GM12878 (cell line): ENCODE data around the gene COQ6.

ENCODE experiments used
- BMI1 ChIP-seq: fragments of 450-650 bp; IDR thresholded peaks from 2 replicates; pipeline ENCODE4 v1.6.1; 2016; ENCODE audit warnings: mild to moderate bottlenecking, moderate library complexity, borderline replicate concordance
- CEBPZ ChIP-seq: fragments of 150-350 bp; IDR thresholded peaks from 2 replicates; pipeline ENCODE4 v1.6.1; 2016; ENCODE audit warnings: low read depth, low read length
- CHD1 ChIP-seq: IDR thresholded peaks from 2 replicates; pipeline ENCODE4 v1.6.1; 2012; ENCODE audit warnings: low read depth, low read length, improper control_type of control experiment
- CTCF ChIP-seq, 3 experiments: IDR thresholded peaks in 2 of 3; conservative IDR thresholded peaks in 1 of 3; 2 replicates each; pipeline ENCODE4 v1.5.1; 2011; ENCODE audit warnings: low read depth in 3 of 3, low read length in 3 of 3, mild to moderate bottlenecking in 3 of 3, control low read depth in 2 of 3, moderate library complexity in 2 of 3, inconsistent platforms in 1 of 3, mixed read lengths in 1 of 3; ENCODE audit not compliant: control insufficient read depth in 2 of 3, insufficient read depth in 1 of 3; ENCODE audit errors: extremely low read depth in 1 of 3
- EP300 ChIP-seq, 2 experiments: fragments of 150-350 bp in 1 of 2; IDR thresholded peaks; 2 replicates each; pipeline ENCODE4 v1.6.1; 2011 to 2012; ENCODE audit warnings: low read depth in 2 of 2, low read length in 2 of 2, borderline replicate concordance in 1 of 2, improper control_type of control experiment in 1 of 2, inconsistent platforms in 1 of 2; ENCODE audit not compliant: control insufficient read depth in 1 of 2
- ESRRA ChIP-seq: IDR thresholded peaks from 2 replicates; pipeline ENCODE4 v1.6.1; 2012; ENCODE audit warnings: mild to moderate bottlenecking, low read length, improper control_type of control experiment
- EZH2 ChIP-seq: IDR thresholded peaks from 2 replicates; pipeline ENCODE4 v1.6.1; 2012; ENCODE audit warnings: low read depth, mild to moderate bottlenecking, control low read depth, inconsistent platforms, low read length, borderline replicate concordance; ENCODE audit not compliant: control insufficient read depth
- FOXM1 ChIP-seq: IDR thresholded peaks from 2 replicates; pipeline ENCODE4 v1.6.1; 2012; ENCODE audit warnings: low read depth, mild to moderate bottlenecking, inconsistent platforms, low read length, moderate library complexity
- NR2C2 ChIP-seq: IDR thresholded peaks from 2 replicates; pipeline ENCODE4 v1.6.1; 2011; ENCODE audit warnings: borderline replicate concordance, low read depth; ENCODE audit not compliant: control insufficient read depth, insufficient read length
- POLR2A ChIP-seq: IDR thresholded peaks from 2 replicates; pipeline ENCODE4 v1.6.1; 2011; ENCODE audit warnings: low read depth, mild to moderate bottlenecking, low read length
- REST ChIP-seq: IDR thresholded peaks from 2 replicates; pipeline ENCODE4 v1.6.1; 2012; ENCODE audit warnings: mild to moderate bottlenecking, low read depth, low read length
- RFX5 ChIP-seq: IDR thresholded peaks from 2 replicates; pipeline ENCODE4 v1.6.1; 2011; ENCODE audit warnings: low read depth, low read length, improper control_type of control experiment
- SKIL ChIP-seq: fragments of 450-650 bp; IDR thresholded peaks from 2 replicates; pipeline ENCODE4 v1.6.1; 2017; ENCODE audit warnings: mild to moderate bottlenecking, low read depth, inconsistent platforms; ENCODE audit not compliant: poor library complexity, severe bottlenecking
- ZNF622 ChIP-seq: fragments of 450-650 bp; IDR thresholded peaks from 2 replicates; pipeline ENCODE4 v1.6.1; 2017; ENCODE audit warnings: mild to moderate bottlenecking, inconsistent platforms

GRCh38 chr14:73945159-73945670, 4.9 kb upstream of the COQ6 start:
- no peak for TF ChIP-seq CTCF (IDR thresholded peaks at IDR 0.05 in 2 of 3, conservative IDR thresholded peaks at IDR 0.05 in 1 of 3; ENCODE audit: control insufficient read depth in 2 of 3, extremely low read depth in 1 of 3, insufficient read depth in 1 of 3, low read depth in 3 of 3, low read length in 3 of 3)
- TF ChIP-seq CEBPZ: no peak
- no peak for TF ChIP-seq ESRRA
- TF ChIP-seq NR2C2: no peak
- no peak for TF ChIP-seq EZH2
- no peak for TF ChIP-seq ZNF622
- no peak for TF ChIP-seq SKIL
- TF ChIP-seq REST: no peak
- no peak for TF ChIP-seq POLR2A
- TF ChIP-seq BMI1: no peak
- no peak for TF ChIP-seq CHD1
- TF ChIP-seq RFX5: no peak
- TF ChIP-seq EP300 (IDR thresholded peaks at IDR 0.05; ENCODE audit: borderline replicate concordance in 1 of 2, control insufficient read depth in 1 of 2, low read depth in 2 of 2, low read length in 2 of 2): no peak
- TF ChIP-seq FOXM1: no peak
